HEK293T (cell line): ENCODE data around the gene C5orf24.

Experiments used
- BHLHE40 ChIP-seq: fragments of 450-650 bp; IDR thresholded peaks from 2 replicates; pipeline ENCODE4 v1.6.1; 2016; ENCODE audit warnings: mild to moderate bottlenecking, moderate library complexity, borderline replicate concordance
- CTBP1 ChIP-seq: fragments of 450-650 bp; IDR thresholded peaks from 2 replicates; pipeline ENCODE4 v1.6.1; 2016; ENCODE audit warnings: borderline replicate concordance
- ELF4 ChIP-seq: fragments of 450-650 bp; IDR thresholded peaks from 2 replicates; pipeline ENCODE4 v1.6.1; 2017; ENCODE audit warnings: antibody characterized with exemption
- FOXK2 ChIP-seq: fragments of 450-650 bp; IDR thresholded peaks from 2 replicates; pipeline ENCODE4 v1.6.1; 2016; ENCODE audit warnings: mild to moderate bottlenecking
- FOXM1 ChIP-seq: fragments of 450-650 bp; IDR thresholded peaks from 2 replicates; pipeline ENCODE4 v1.6.1; 2017; ENCODE audit warnings: mild to moderate bottlenecking, borderline replicate concordance
- HDGF ChIP-seq: fragments of 450-650 bp; IDR thresholded peaks from 2 replicates; pipeline ENCODE4 v1.6.1; 2017; ENCODE audit warnings: antibody characterized with exemption, borderline replicate concordance
- L3MBTL2 ChIP-seq: fragments of 450-650 bp; conservative IDR thresholded peaks from 2 replicates; pipeline ENCODE4 v1.6.1; 2016; ENCODE audit warnings: mild to moderate bottlenecking
- NFRKB ChIP-seq: fragments of 450-650 bp; IDR thresholded peaks from 2 replicates; pipeline ENCODE4 v1.6.1; 2016; ENCODE audit warnings: mild to moderate bottlenecking, moderate library complexity
- SP1 ChIP-seq: fragments of 450-650 bp; IDR thresholded peaks from 2 replicates; pipeline ENCODE4 v1.6.1; 2017
- SUZ12 ChIP-seq: fragments of 450-650 bp; IDR thresholded peaks from 2 replicates; pipeline ENCODE4 v1.6.1; 2016; ENCODE audit warnings: mild to moderate bottlenecking
- TARDBP ChIP-seq: fragments of 450-650 bp; IDR thresholded peaks from 2 replicates; pipeline ENCODE4 v1.6.1; 2016
- ZNF384 ChIP-seq: fragments of 450-650 bp; IDR thresholded peaks from 2 replicates; pipeline ENCODE4 v1.6.1; 2016

- TF ChIP-seq FOXK2 (no peak), TARDBP (no peak), HDGF (no peak), CTBP1 (no peak), SP1 (no peak), BHLHE40 (no peak), FOXM1 (no peak), L3MBTL2 (no peak), ELF4 (no peak), SUZ12 (no peak), NFRKB (no peak), ZNF384 (no peak)
Measured at GRCh38 chr5:134846641-134846960, 833 bp downstream of the C5orf24 start.
